ENCODE measurements around the gene GRAP2. TPM values are rescaled to one million over a fixed set of nuclear protein-coding genes. Genes with fewer than 3 reads are reported as not detected.

The GRAP2 gene
- total and polyA plus RNA-seq, 4 donors: 1.9 to 6.9 (median 4.2) TPM

- no peaks in the 10 kb centered on the region for H3K4me1 ChIP-seq (ENCODE audit: control insufficient read depth in 5 of 5, insufficient read depth in 5 of 5, low read length in 5 of 5)
- H3K9me3 ChIP-seq (ENCODE audit: control insufficient read depth in 4 of 4, insufficient read depth in 3 of 4, low read length in 3 of 4): no peaks in the 10 kb centered on the region
- no peak for TF ChIP-seq CTCF (IDR thresholded peaks at IDR 0.05; ENCODE audit: control extremely low read depth, extremely low read depth)
- DNase-seq (no peak), ATAC-seq (ENCODE audit: insufficient read depth, low FRiP score) (no peak)
- no peak overlapping the region for H3K27ac ChIP-seq (ENCODE audit: low read depth in 1 of 2, low read length in 1 of 2)
- WGBS, 2 donors: 65 to 72% methylated on average over 6 of the region's 6 CpGs
- no peaks in the 10 kb centered on the region for H3K36me3 ChIP-seq (ENCODE audit: control insufficient read depth in 4 of 4, insufficient read depth in 4 of 4, low read length in 4 of 4)
- no peak overlapping the region for H3K9ac ChIP-seq (ENCODE audit: insufficient read depth in 1 of 2, low read length in 2 of 2)
- no peak overlapping the region for H3K4me3 ChIP-seq
- peaks cover 0 to 41% (median 10%) of the 10 kb centered on the region in 3 donors for H3K27me3 ChIP-seq (ENCODE audit: control insufficient read depth in 3 of 3, insufficient read depth in 3 of 3, low read length in 2 of 3)
Measured at GRCh38 chr22:39935612-39936011, 34.7 kb downstream of the GRAP2 start.

DNA sequence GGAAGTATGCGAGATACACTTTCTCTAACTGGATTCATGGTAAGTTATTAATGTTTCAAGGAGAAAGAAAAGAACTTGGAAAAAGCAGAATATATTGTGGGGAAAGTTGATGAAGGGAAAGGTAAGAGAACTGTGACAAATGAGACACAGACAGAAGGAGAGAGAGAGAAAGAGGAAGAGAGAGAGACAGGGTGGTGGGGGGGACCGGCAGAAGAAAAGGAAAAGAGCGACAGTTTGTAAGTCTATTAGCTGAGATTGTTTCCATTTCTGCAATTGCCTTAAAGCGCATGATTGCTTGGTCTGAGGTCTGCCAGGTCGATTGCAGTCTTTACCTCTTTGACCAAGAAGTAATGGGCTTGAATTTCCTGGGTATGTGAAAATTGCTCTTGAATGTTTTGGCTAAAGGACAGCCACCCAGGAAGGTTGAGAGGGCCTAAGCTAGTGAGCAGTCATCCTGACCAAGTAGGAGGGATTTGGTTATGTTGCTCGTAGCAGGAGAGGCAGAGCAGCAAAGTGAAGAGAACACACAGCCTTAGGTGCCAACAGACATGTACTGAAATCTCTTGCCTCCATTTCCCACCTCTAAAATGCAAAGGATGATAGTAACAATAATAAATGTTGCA lies 35.8 kb downstream of the GRAP2 start:
- H3K9me3 ChIP-seq (ENCODE audit: control insufficient read depth in 4 of 4, insufficient read depth in 3 of 4, low read length in 3 of 4): no peaks in the 10 kb centered on the region
- no peak overlapping the region for H3K27ac ChIP-seq (ENCODE audit: low read depth in 1 of 2, low read length in 1 of 2)
- H3K36me3 ChIP-seq (ENCODE audit: control insufficient read depth in 4 of 4, insufficient read depth in 4 of 4, low read length in 4 of 4): no peaks in the 10 kb centered on the region
- no peak overlapping the region for H3K4me3 ChIP-seq
- ATAC-seq (ENCODE audit: insufficient read depth, low FRiP score) (no peak), DNase-seq (no peak)
- H3K9ac ChIP-seq (ENCODE audit: insufficient read depth in 1 of 2, low read length in 2 of 2): no peak overlapping the region
- H3K27me3 ChIP-seq (ENCODE audit: control insufficient read depth in 3 of 3, insufficient read depth in 3 of 3, low read length in 2 of 3): peaks cover 0 to 35% (median 10%) of the 10 kb centered on the region in 3 donors
- WGBS, 2 donors: 53 to 64% methylated on average over 6 of the region's 6 CpGs
- TF ChIP-seq CTCF (IDR thresholded peaks at IDR 0.05; ENCODE audit: control extremely low read depth, extremely low read depth): no peak
- H3K4me1 ChIP-seq (ENCODE audit: control insufficient read depth in 5 of 5, insufficient read depth in 5 of 5, low read length in 5 of 5): no peaks in the 10 kb centered on the region

DNA sequence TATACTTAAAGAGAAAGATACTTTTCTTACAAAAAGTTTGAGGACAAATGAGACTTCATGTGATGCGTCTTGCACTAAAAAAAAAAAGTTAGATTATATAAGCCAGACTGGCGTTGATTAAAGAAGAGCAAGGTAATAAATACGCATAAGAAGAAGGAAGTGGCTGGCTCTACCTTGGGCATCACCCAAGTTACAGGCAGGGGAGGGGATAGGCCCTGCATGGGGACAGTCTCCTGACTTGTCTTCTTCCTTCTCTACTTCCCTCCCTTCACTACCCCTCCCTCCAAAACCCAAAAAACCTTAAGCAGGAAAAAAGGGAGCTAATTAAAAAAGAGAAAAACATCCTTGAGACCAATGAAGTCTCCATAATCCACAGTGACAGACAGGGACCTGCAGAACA lies 37.0 kb downstream of the GRAP2 start:
- H3K9ac ChIP-seq (ENCODE audit: insufficient read depth in 1 of 2, low read length in 2 of 2): no peak overlapping the region
- H3K9me3 ChIP-seq (ENCODE audit: control insufficient read depth in 4 of 4, insufficient read depth in 3 of 4, low read length in 3 of 4): no peaks in the 10 kb centered on the region
- peaks cover 0 to 35% (median 10%) of the 10 kb centered on the region in 3 donors for H3K27me3 ChIP-seq (ENCODE audit: control insufficient read depth in 3 of 3, insufficient read depth in 3 of 3, low read length in 2 of 3)
- no peak for DNase-seq
- 64 to 74% methylated on average over 3 of the region's 3 CpGs for WGBS, 2 donors
- H3K4me3 ChIP-seq: no peak overlapping the region
- H3K36me3 ChIP-seq (ENCODE audit: control insufficient read depth in 4 of 4, insufficient read depth in 4 of 4, low read length in 4 of 4): no peaks in the 10 kb centered on the region
- ATAC-seq (ENCODE audit: insufficient read depth, low FRiP score): no peak
- no peak for TF ChIP-seq CTCF (IDR thresholded peaks at IDR 0.05; ENCODE audit: control extremely low read depth, extremely low read depth)
- no peaks in the 10 kb centered on the region for H3K4me1 ChIP-seq (ENCODE audit: control insufficient read depth in 5 of 5, insufficient read depth in 5 of 5, low read length in 5 of 5)
- no peak overlapping the region for H3K27ac ChIP-seq (ENCODE audit: low read depth in 1 of 2, low read length in 1 of 2)

Measured in lung (tissue), 12 donors.